Muscle layer of colon (tissue), 2 donors: ENCODE data around the gene SLC30A1.

Source experiments
- H3K27ac ChIP-seq: one replicate; pipeline ENCODE4 v1.7.0; 2013; ENCODE audit warnings: low read depth, mild to moderate bottlenecking, low read length, moderate library complexity
- H3K27me3 ChIP-seq, 2 donors: one replicate each; pipeline ENCODE4 v1.7.0; 2013; ENCODE audit warnings: low read length in 2 of 2, mild to moderate bottlenecking in 2 of 2; ENCODE audit not compliant: insufficient read depth in 2 of 2, control insufficient read depth in 1 of 2
- H3K36me3 ChIP-seq: one replicate; pipeline ENCODE4 v1.7.0; 2013; ENCODE audit warnings: mild to moderate bottlenecking, low read length; ENCODE audit not compliant: insufficient read depth
- H3K4me1 ChIP-seq: one replicate; pipeline ENCODE4 v1.7.0; 2013; ENCODE audit warnings: mild to moderate bottlenecking, low read length; ENCODE audit not compliant: insufficient read depth
- H3K4me3 ChIP-seq, 2 donors: one replicate each; pipeline ENCODE4 v1.7.0; 2013; ENCODE audit warnings: low read length in 2 of 2, low read depth in 1 of 2, mild to moderate bottlenecking in 1 of 2, moderate library complexity in 1 of 2
- H3K9ac ChIP-seq: one replicate; pipeline ENCODE4 v1.7.0; 2013; ENCODE audit warnings: low read length
- H3K9me3 ChIP-seq: one replicate; pipeline ENCODE4 v1.7.0; 2013; ENCODE audit warnings: mild to moderate bottlenecking, low read length
- donor health status: abdominal sarcoma.
- donor health status: Adenocarcinoma of cecum.

The SLC30A1 gene

GRCh38 chr1:211616231-211616964 lies 37.4 kb upstream of the SLC30A1 start:
- Histone ChIP-seq H3K4me3 (no peak overlapping the region), H3K4me1 (peaks cover 13% of the 10 kb centered on the region), H3K9me3 (no peaks in the 10 kb centered on the region), H3K36me3 (no peaks in the 10 kb centered on the region), H3K9ac (no peak overlapping the region), H3K27ac (no peak overlapping the region), H3K27me3 (no peaks in the 10 kb centered on the region)

- peaks cover 22% of the 10 kb centered on the region for H3K4me1 ChIP-seq
- no peak overlapping the region for H3K4me3 ChIP-seq
- H3K36me3 ChIP-seq, result no peaks in the 10 kb centered on the region
- no peaks in the 10 kb centered on the region for H3K27me3 ChIP-seq
- no peak overlapping the region for H3K9ac ChIP-seq
- no peaks in the 10 kb centered on the region for H3K9me3 ChIP-seq
- H3K27ac ChIP-seq, result no peak overlapping the region
Measured at GRCh38 chr1:211614615-211615014, 35.7 kb upstream of the SLC30A1 start.

GRCh38 chr1:211613951-211614350 lies 35.0 kb upstream of the SLC30A1 start:
- Histone ChIP-seq H3K27ac (no peak overlapping the region), H3K9me3 (no peaks in the 10 kb centered on the region), H3K36me3 (no peaks in the 10 kb centered on the region), H3K9ac (no peak overlapping the region), H3K4me1 (peaks cover 22% of the 10 kb centered on the region), H3K4me3 (no peak overlapping the region), H3K27me3 (no peaks in the 10 kb centered on the region)

GRCh38 chr1:211613108-211613947 lies 34.4 kb upstream of the SLC30A1 start:
- H3K27ac ChIP-seq, result peak overlapping the region; percentile 73
- no peak overlapping the region for H3K9ac ChIP-seq
- no peaks in the 10 kb centered on the region for H3K36me3 ChIP-seq
- peak overlapping the region in 1 of 2 donors; percentile 3 for H3K4me3 ChIP-seq
- peaks cover 22% of the 10 kb centered on the region for H3K4me1 ChIP-seq
- H3K9me3 ChIP-seq, result no peaks in the 10 kb centered on the region
- no peaks in the 10 kb centered on the region for H3K27me3 ChIP-seq

GRCh38 chr1:211612786-211613107 lies 33.8 kb upstream of the SLC30A1 start:
- H3K27ac ChIP-seq, result peak overlapping the region; percentile 73
- peaks cover 22% of the 10 kb centered on the region for H3K4me1 ChIP-seq
- H3K27me3 ChIP-seq, result no peaks in the 10 kb centered on the region
- H3K4me3 ChIP-seq, result no peak overlapping the region
- no peak overlapping the region for H3K9ac ChIP-seq
- H3K9me3 ChIP-seq, result no peaks in the 10 kb centered on the region
- no peaks in the 10 kb centered on the region for H3K36me3 ChIP-seq

GRCh38 chr1:211611818-211612217 lies 32.9 kb upstream of the SLC30A1 start:
- H3K4me1 ChIP-seq, result peaks cover 20% of the 10 kb centered on the region
- H3K9ac ChIP-seq, result no peak overlapping the region
- no peak overlapping the region for H3K27ac ChIP-seq
- no peaks in the 10 kb centered on the region for H3K36me3 ChIP-seq
- H3K27me3 ChIP-seq, result no peaks in the 10 kb centered on the region
- no peaks in the 10 kb centered on the region for H3K9me3 ChIP-seq
- H3K4me3 ChIP-seq, result no peak overlapping the region

- Histone ChIP-seq H3K27ac (no peak overlapping the region), H3K9me3 (no peaks in the 10 kb centered on the region), H3K4me1 (peaks cover 12% of the 10 kb centered on the region)
Measured at GRCh38 chr1:211610779-211611556, 32.0 kb upstream of the SLC30A1 start.

GRCh38 chr1:211609120-211610024 lies 30.4 kb upstream of the SLC30A1 start:
- Histone ChIP-seq H3K27ac (no peak overlapping the region), H3K4me3 (no peak overlapping the region), H3K36me3 (no peaks in the 10 kb centered on the region), H3K9me3 (no peaks in the 10 kb centered on the region), H3K27me3 (no peaks in the 10 kb centered on the region), H3K4me1 (peaks cover 12% of the 10 kb centered on the region), H3K9ac (no peak overlapping the region)

More at GRCh38 chr1:211610779-211611556, 32.0 kb upstream of the SLC30A1 start:
- H3K27me3 ChIP-seq, result no peaks in the 10 kb centered on the region
- H3K9ac ChIP-seq, result no peak overlapping the region
- no peaks in the 10 kb centered on the region for H3K36me3 ChIP-seq
- H3K4me3 ChIP-seq, result no peak overlapping the region

- H3K4me3 ChIP-seq, result no peak overlapping the region
- no peak overlapping the region for H3K9ac ChIP-seq
- no peaks in the 10 kb centered on the region for H3K27me3 ChIP-seq
- no peak overlapping the region for H3K27ac ChIP-seq
- no peaks in the 10 kb centered on the region for H3K36me3 ChIP-seq
- peaks cover 12% of the 10 kb centered on the region for H3K4me1 ChIP-seq
- no peaks in the 10 kb centered on the region for H3K9me3 ChIP-seq
Measured at GRCh38 chr1:211607754-211608473, 29.0 kb upstream of the SLC30A1 start.

- no peak overlapping the region for H3K27ac ChIP-seq
Measured at GRCh38 chr1:211606914-211607753, 28.2 kb upstream of the SLC30A1 start.

More at GRCh38 chr1:211606914-211607753, 28.2 kb upstream of the SLC30A1 start:
- peaks cover 12% of the 10 kb centered on the region for H3K4me1 ChIP-seq
- no peak overlapping the region for H3K4me3 ChIP-seq
- no peaks in the 10 kb centered on the region for H3K9me3 ChIP-seq
- no peaks in the 10 kb centered on the region for H3K27me3 ChIP-seq
- no peak overlapping the region for H3K9ac ChIP-seq
- no peaks in the 10 kb centered on the region for H3K36me3 ChIP-seq
